AG09319 (cell line): Measurements from ENCODE around the gene WIPF2.

Experiments
- DNase-seq: peaks from one replicate; pipeline ENCODE4 v3.0.0-alpha.2; 2010; ENCODE audit warnings: low read depth; ENCODE audit errors: extremely low read depth
- CTCF ChIP-seq: IDR thresholded peaks from 2 replicates; pipeline ENCODE4 v1.5.1; 2011; ENCODE audit warnings: low read depth, mild to moderate bottlenecking, inconsistent platforms, low read length, moderate library complexity

Gene WIPF2

DNA sequence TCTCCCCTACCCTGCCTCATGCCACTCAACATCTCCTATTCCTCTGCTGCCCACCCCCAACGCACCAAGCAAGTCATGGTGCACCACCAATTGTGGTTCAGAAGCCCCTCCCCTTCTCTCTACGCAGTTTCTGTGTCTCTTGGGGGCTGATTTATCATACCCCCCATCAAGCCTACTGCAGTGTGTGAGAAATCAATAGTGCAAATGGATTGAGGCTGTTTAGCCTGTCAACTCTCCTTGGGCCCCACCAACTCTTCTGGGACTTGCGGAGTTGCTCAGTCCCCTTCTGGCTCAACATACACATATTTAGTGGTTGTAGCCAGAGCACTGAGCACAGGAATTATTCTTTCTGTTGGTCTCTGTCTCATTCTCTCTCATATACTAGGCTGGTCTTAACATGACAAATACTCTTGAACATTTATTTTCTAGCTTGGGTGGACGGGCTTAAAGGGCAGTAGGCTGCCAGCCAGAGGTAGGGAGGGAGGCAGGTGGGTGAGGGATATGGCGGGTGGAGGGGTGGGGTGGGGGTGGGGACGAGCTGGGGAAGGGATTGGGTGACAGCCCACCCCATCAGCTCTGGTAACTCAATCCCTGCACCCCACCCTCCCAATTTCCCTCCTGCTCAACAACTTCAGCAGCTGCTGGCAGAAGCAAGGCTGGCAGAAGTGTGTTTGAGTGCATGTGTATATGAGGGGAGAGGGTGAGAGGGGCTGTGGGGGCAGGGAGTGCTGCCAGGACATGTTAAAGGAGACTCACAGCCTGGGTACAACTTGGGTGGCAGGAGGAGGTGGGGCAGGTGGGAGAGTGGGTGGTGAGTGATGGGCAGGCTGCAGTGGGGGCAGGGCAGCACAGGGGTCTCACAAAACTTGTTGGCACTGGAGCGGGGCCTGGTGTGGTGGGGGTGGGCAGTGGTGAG is 94.8 kb downstream of the WIPF2 start:
- no peak for TF ChIP-seq CTCF
- DNase-seq: no peak

DNA sequence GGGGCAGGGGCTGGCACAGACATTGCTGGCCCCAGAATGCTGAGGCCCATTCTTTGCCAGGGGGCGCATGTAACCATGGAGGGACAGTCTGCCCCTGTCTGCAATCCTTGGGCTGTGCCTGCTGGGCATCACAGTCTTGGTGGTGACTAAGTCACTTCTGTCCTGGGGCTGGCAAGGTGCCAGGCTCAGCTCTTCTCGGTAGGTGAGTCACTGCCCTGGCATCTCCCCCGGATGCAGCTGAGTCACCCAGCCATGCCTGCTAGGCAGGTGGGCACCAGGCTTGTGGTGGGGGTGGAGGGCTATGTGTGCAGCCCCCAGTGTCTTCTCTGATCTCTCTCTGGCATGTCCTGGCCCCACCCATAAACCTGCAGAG is 95.5 kb downstream of the WIPF2 start:
- no peak for DNase-seq
- no peak for TF ChIP-seq CTCF

GRCh38 chr17:40315206-40315605 is 96.1 kb downstream of the WIPF2 start:
- TF ChIP-seq CTCF: no peak
- DNase-seq: no peak

GRCh38 chr17:40315678-40316570 is 96.8 kb downstream of the WIPF2 start:
- TF ChIP-seq CTCF: no peak
- no peak for DNase-seq

- DNase-seq: no peak
- no peak for TF ChIP-seq CTCF
Measured at GRCh38 chr17:40316571-40317344, 97.7 kb downstream of the WIPF2 start.

GRCh38 chr17:40317345-40317873 is 98.3 kb downstream of the WIPF2 start:
- TF ChIP-seq CTCF: peak; percentile 73
- DNase-seq: no peak
